ENCODE results near the gene TPM4. TPM values are rescaled to one million over a fixed set of nuclear protein-coding genes. Genes with fewer than 3 reads are reported as not detected.

Gene TPM4
- total and polyA plus RNA-seq, 2 of the 13 experiments (the other 11 are each of a cell fraction or from before 2014, with no cell fraction given) = 180 to 188 TPM

- no peak for TF ChIP-seq ZNF318 (CRISPR knock-in tag; IDR thresholded peaks at IDR 0.05)
Measured at GRCh38 chr19:16071072-16071691, 5.1 kb upstream of the TPM4 start (continued).

GRCh38 chr19:16073481-16073880 is 2.8 kb upstream of the TPM4 start:
- in situ Hi-C loops (cut with HindIII; ENCODE audit: extremely low pct_ligation_motif_present, low pct_unique_long_range_greater_than_20kb) (no loop called here), intact Hi-C loops (cut with micrococcal nuclease; ENCODE audit: unreplicated experiment) (no loop called here)
- H3K79me2 ChIP-seq (ENCODE audit: insufficient read depth, low read length) = peaks cover 16% of the 10 kb centered on the region
- no peak overlapping the region for H2AFZ ChIP-seq (ENCODE audit: low read length)
- no peak overlapping the region for H3K9ac ChIP-seq (ENCODE audit: insufficient read depth, low read depth, low read length)
- CTCF ChIA-PET (ENCODE audit: low intra/inter-chr PET ratio, low total read pairs) = no interaction called here
- FAIRE-seq (no peak), DNase-seq (ENCODE audit: low spot score) (no peak), ATAC-seq (no peak)
- H3K9me3 ChIP-seq (ENCODE audit: low read length) = no peaks in the 10 kb centered on the region
- peaks cover 1% of the 10 kb centered on the region; the same call in 1 of the 2 replicates for H4K20me1 ChIP-seq (ENCODE audit: insufficient read depth, low read length)
- POLR2A ChIA-PET = interaction anchor here (1.1 to 1.5 kb wide), 4 partner anchors 15 to 112 kb away, joined by 3 to 6 read pairs (median 4); partner anchors contain the start of gene FAM32A
- 47% methylated on average over 7 of the region's 7 CpGs for WGBS (ENCODE audit: low lambda C conversion rate)
- peaks cover 80% of the 10 kb centered on the region for H3K4me1 ChIP-seq (ENCODE audit: insufficient read depth, low read length)
- H3K27me3 ChIP-seq (ENCODE audit: control insufficient read depth in 1 of 2, insufficient read depth in 2 of 2, low read length in 2 of 2) = no peaks in the 10 kb centered on the region
- no TSS peak for BruUV-seq (replicated peaks)
- H3K4me2 ChIP-seq (ENCODE audit: low read depth, low read length) = no peak overlapping the region
- H3K27ac ChIP-seq (ENCODE audit: extremely low read length, insufficient read depth, low read length) = no peak overlapping the region
- H3K4me3 ChIP-seq (replicated peaks in 1 of 3; ENCODE audit: insufficient read depth in 1 of 3, low read depth in 2 of 3, low read length in 3 of 3) = no peak overlapping the region
- H3K36me3 ChIP-seq (replicated peaks in 1 of 2; ENCODE audit: control insufficient read depth in 1 of 2, insufficient read depth in 2 of 2, low read length in 2 of 2) = no peaks in the 10 kb centered on the region
- TF ChIP-seq HNF4A (CRISPR knock-in tag; IDR thresholded peaks at IDR 0.05) (peak; percentile 32; the same call in 1 of the 2 replicates), NR2F1 (CRISPR knock-in tag; IDR thresholded peaks at IDR 0.05) (0 out of 4 replicates have a peak, but pooled peaks of 1 of the 2 experiments have one; percentile 35), ZMYM3 (CRISPR knock-in tag; IDR thresholded peaks at IDR 0.05) (0 out of 2 replicates have a peak, but pooled peaks have one; percentile 35), ZNF770 (CRISPR knock-in tag; IDR thresholded peaks at IDR 0.05) (peak; percentile 92)
- TF ChIP-seq, protein P1, sequence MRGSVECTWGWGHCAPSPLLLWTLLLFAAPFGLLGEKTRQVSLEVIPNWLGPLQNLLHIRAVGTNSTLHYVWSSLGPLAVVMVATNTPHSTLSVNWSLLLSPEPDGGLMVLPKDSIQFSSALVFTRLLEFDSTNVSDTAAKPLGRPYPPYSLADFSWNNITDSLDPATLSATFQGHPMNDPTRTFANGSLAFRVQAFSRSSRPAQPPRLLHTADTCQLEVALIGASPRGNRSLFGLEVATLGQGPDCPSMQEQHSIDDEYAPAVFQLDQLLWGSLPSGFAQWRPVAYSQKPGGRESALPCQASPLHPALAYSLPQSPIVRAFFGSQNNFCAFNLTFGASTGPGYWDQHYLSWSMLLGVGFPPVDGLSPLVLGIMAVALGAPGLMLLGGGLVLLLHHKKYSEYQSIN (CRISPR knock-in tag; IDR thresholded peaks at IDR 0.05; ENCODE audit: borderline replicate concordance) = no peak
- TF ChIP-seq, protein P2, sequence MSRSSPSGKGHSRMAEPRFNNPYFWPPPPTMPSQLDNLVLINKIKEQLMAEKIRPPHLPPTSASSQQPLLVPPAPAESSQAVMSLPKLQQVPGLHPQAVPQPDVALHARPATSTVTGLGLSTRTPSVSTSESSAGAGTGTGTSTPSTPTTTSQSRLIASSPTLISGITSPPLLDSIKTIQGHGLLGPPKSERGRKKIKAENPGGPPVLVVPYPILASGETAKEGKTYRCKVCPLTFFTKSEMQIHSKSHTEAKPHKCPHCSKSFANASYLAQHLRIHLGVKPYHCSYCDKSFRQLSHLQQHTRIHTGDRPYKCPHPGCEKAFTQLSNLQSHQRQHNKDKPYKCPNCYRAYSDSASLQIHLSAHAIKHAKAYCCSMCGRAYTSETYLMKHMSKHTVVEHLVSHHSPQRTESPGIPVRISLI (CRISPR knock-in tag; IDR thresholded peaks at IDR 0.05; ENCODE audit: borderline replicate concordance) = no peak

All from HepG2 (cell line).